SJCRH30 (cell line): Measurements from ENCODE around the gene CDHR3. TPM values are rescaled to one million over a fixed set of nuclear protein-coding genes. Genes with fewer than 3 reads are reported as not detected.
A peak's percentile ranks its signal among the peaks of the same experiment; 100 is the strongest.

Source experiments
- DNase-seq, 2 experiments: peaks; one replicate each; pipeline ENCODE4 v3.0.0-alpha.2; 2015 to 2020
- H3K27ac ChIP-seq: fragments of 250-450 bp; sonication (Bioruptor Pico); 2 replicates; pipeline ENCODE4 v1.5.1; 2020; ENCODE audit warnings: mild to moderate bottlenecking, moderate library complexity
- H3K27me3 ChIP-seq: fragments of 250-450 bp; sonication (Bioruptor Pico); 2 replicates; pipeline ENCODE4 v1.5.1; 2020; ENCODE audit warnings: mild to moderate bottlenecking, moderate library complexity
- H3K36me3 ChIP-seq: fragments of 250-450 bp; sonication (Bioruptor Pico); 2 replicates; pipeline ENCODE4 v1.5.1; 2020; ENCODE audit warnings: mild to moderate bottlenecking, moderate library complexity
- H3K4me1 ChIP-seq: fragments of 250-450 bp; sonication (Bioruptor Pico); 2 replicates; pipeline ENCODE4 v1.5.1; 2020; ENCODE audit warnings: mild to moderate bottlenecking, moderate library complexity
- H3K4me3 ChIP-seq: fragments of 250-450 bp; sonication (Bioruptor Pico); 2 replicates; pipeline ENCODE4 v1.5.1; 2020; ENCODE audit warnings: mild to moderate bottlenecking, moderate library complexity
- H3K9me3 ChIP-seq: fragments of 250-450 bp; sonication (Bioruptor Pico); replicated peaks from 2 replicates; pipeline ENCODE4 v1.5.1; 2020; ENCODE audit warnings: mild to moderate bottlenecking, moderate library complexity
- total RNA-seq: library from RNA; depleted of rRNA; stranded (reverse); fragments of >200 nt; shearing (Covaris generic); gene quantifications from 2 replicates; pipeline ENCODE4 v1.2.3, GENCODE V29; 2014

CDHR3 gene
- total RNA-seq, 1 experiment from 2014 or later, result 1.5 TPM

- DNase-seq, result no peak
- no peaks in the 10 kb centered on the region for H3K36me3 ChIP-seq
- H3K27me3 ChIP-seq, result peaks cover 3% of the 10 kb centered on the region; the same call in 1 of the 2 replicates
- no peaks in the 10 kb centered on the region for H3K9me3 ChIP-seq
- H3K4me1 ChIP-seq, result peaks cover 12% of the 10 kb centered on the region
- H3K27ac ChIP-seq, result no peak overlapping the region
- H3K4me3 ChIP-seq, result no peak overlapping the region
Measured at GRCh38 chr7:106063692-106064091, 100.6 kb downstream of the CDHR3 start.

- DNase-seq, result peak; percentile 37 to 63
- Histone ChIP-seq H3K4me1 (peaks cover 16% of the 10 kb centered on the region), H3K9me3 (no peaks in the 10 kb centered on the region), H3K27me3 (0 out of 2 replicates have a peak, but pooled peaks cover 3% of the 10 kb centered on the region), H3K36me3 (no peaks in the 10 kb centered on the region), H3K27ac (no peak overlapping the region; the same call in 1 of the 2 replicates), H3K4me3 (no peak overlapping the region)
Measured at GRCh38 chr7:106064316-106064715, 101.3 kb downstream of the CDHR3 start.

GRCh38 chr7:106064771-106065574 is 101.9 kb downstream of the CDHR3 start:
- peak; percentile 84 to 85 for DNase-seq
- Histone ChIP-seq H3K27me3 (0 out of 2 replicates have a peak, but pooled peaks cover 3% of the 10 kb centered on the region), H3K9me3 (no peaks in the 10 kb centered on the region), H3K36me3 (no peaks in the 10 kb centered on the region), H3K27ac (peak overlapping the region; percentile 14; the same call in 1 of the 2 replicates), H3K4me1 (peaks cover 16% of the 10 kb centered on the region), H3K4me3 (peak overlapping the region; percentile 36)

GRCh38 chr7:106065575-106066500 is 102.8 kb downstream of the CDHR3 start:
- peak in 1 of 2 experiments; percentile 37 for DNase-seq
- H3K27me3 ChIP-seq, result 0 out of 2 replicates have a peak, but pooled peaks cover 3% of the 10 kb centered on the region
- H3K4me3 ChIP-seq, result peak overlapping the region; percentile 36
- H3K4me1 ChIP-seq, result peaks cover 16% of the 10 kb centered on the region
- H3K27ac ChIP-seq, result no peak overlapping the region
- H3K9me3 ChIP-seq, result no peaks in the 10 kb centered on the region
- no peaks in the 10 kb centered on the region for H3K36me3 ChIP-seq

- no peak overlapping the region for H3K27ac ChIP-seq
- H3K4me3 ChIP-seq, result no peak overlapping the region
- no peak for DNase-seq
- peaks cover 25% of the 10 kb centered on the region for H3K4me1 ChIP-seq
- H3K27me3 ChIP-seq, result 0 out of 2 replicates have a peak, but pooled peaks cover 3% of the 10 kb centered on the region
- H3K36me3 ChIP-seq, result no peaks in the 10 kb centered on the region
- H3K9me3 ChIP-seq, result no peaks in the 10 kb centered on the region
Measured at GRCh38 chr7:106067678-106068077, 104.6 kb downstream of the CDHR3 start.

GRCh38 chr7:106068538-106068961 is 105.5 kb downstream of the CDHR3 start:
- Histone ChIP-seq H3K36me3 (no peaks in the 10 kb centered on the region), H3K27ac (no peak overlapping the region), H3K9me3 (no peaks in the 10 kb centered on the region), H3K4me3 (no peak overlapping the region), H3K27me3 (0 out of 2 replicates have a peak, but pooled peaks cover 2% of the 10 kb centered on the region), H3K4me1 (peaks cover 25% of the 10 kb centered on the region)
- no peak for DNase-seq

GRCh38 chr7:106068986-106069385 is 105.9 kb downstream of the CDHR3 start:
- DNase-seq, result no peak
- Histone ChIP-seq H3K27me3 (no peaks in the 10 kb centered on the region), H3K9me3 (no peaks in the 10 kb centered on the region), H3K4me1 (peaks cover 25% of the 10 kb centered on the region), H3K27ac (no peak overlapping the region), H3K36me3 (no peaks in the 10 kb centered on the region), H3K4me3 (no peak overlapping the region)

- H3K36me3 ChIP-seq, result no peaks in the 10 kb centered on the region
- no peaks in the 10 kb centered on the region for H3K9me3 ChIP-seq
- H3K27ac ChIP-seq, result no peak overlapping the region
- H3K4me1 ChIP-seq, result peaks cover 21% of the 10 kb centered on the region
- no peak overlapping the region for H3K4me3 ChIP-seq
- no peaks in the 10 kb centered on the region for H3K27me3 ChIP-seq
- no peak for DNase-seq
Measured at GRCh38 chr7:106069471-106070200, 106.6 kb downstream of the CDHR3 start.

- Histone ChIP-seq H3K4me3 (no peak overlapping the region), H3K9me3 (no peaks in the 10 kb centered on the region), H3K27me3 (no peaks in the 10 kb centered on the region), H3K27ac (no peak overlapping the region), H3K4me1 (peaks cover 19% of the 10 kb centered on the region), H3K36me3 (no peaks in the 10 kb centered on the region)
- no peak for DNase-seq
Measured at GRCh38 chr7:106070201-106070551, 107.1 kb downstream of the CDHR3 start.

GRCh38 chr7:106070567-106071254 is 107.6 kb downstream of the CDHR3 start:
- Histone ChIP-seq H3K27me3 (no peaks in the 10 kb centered on the region), H3K4me3 (no peak overlapping the region), H3K9me3 (no peaks in the 10 kb centered on the region), H3K36me3 (no peaks in the 10 kb centered on the region), H3K27ac (no peak overlapping the region), H3K4me1 (peaks cover 16% of the 10 kb centered on the region)
- no peak for DNase-seq

- DNase-seq, result no peak
- Histone ChIP-seq H3K27ac (no peak overlapping the region), H3K9me3 (no peaks in the 10 kb centered on the region), H3K4me1 (peaks cover 15% of the 10 kb centered on the region), H3K4me3 (no peak overlapping the region), H3K36me3 (no peaks in the 10 kb centered on the region), H3K27me3 (no peaks in the 10 kb centered on the region)
Measured at GRCh38 chr7:106071356-106071998, 108.4 kb downstream of the CDHR3 start.

GRCh38 chr7:106071999-106072714 is 109.1 kb downstream of the CDHR3 start:
- peaks cover 15% of the 10 kb centered on the region for H3K4me1 ChIP-seq
- H3K9me3 ChIP-seq, result no peaks in the 10 kb centered on the region
- H3K4me3 ChIP-seq, result no peak overlapping the region
- H3K27me3 ChIP-seq, result no peaks in the 10 kb centered on the region
- H3K27ac ChIP-seq, result no peak overlapping the region
- H3K36me3 ChIP-seq, result no peaks in the 10 kb centered on the region
- DNase-seq, result no peak

GRCh38 chr7:106072715-106073091 is 109.6 kb downstream of the CDHR3 start:
- Histone ChIP-seq H3K27ac (no peak overlapping the region), H3K36me3 (no peaks in the 10 kb centered on the region), H3K4me3 (no peak overlapping the region), H3K27me3 (no peaks in the 10 kb centered on the region), H3K4me1 (peaks cover 15% of the 10 kb centered on the region), H3K9me3 (no peaks in the 10 kb centered on the region)
- no peak for DNase-seq
